Stimulated activated CD8-positive, alpha-beta memory T cell treated with anti-CD3 and anti-CD28 coated beads, Interleukin-15, amount 100 ng/mL, for 48 hours (primary cell): ENCODE results near the gene DLGAP4.

Experiments used
- DNase-seq, 2 donors: peaks; one replicate each; pipeline ENCODE4 v3.0.0-alpha.2; 2020; ENCODE audit warnings: low read depth in 2 of 2

Gene DLGAP4

DNA sequence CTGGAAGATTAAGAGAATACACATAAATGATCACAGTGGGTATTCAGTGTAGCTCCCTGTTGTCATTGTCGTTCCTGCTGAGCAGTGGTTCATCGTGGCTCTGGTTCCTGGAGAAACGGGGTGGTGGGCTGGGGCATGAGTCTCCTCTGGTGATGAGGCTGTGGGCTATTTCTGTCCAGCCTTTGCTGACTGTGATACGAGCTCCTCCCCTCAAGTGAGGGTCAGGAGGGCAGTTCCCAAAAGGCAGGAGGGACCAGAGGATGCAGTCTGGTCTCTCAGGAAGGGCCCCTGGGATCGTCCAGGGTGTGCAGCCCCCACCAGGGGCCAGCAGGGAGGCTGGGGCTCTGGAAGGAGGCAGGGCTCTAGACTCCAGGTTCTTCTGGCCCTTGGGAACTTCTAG, 31.1 kb upstream of the DLGAP4 start:
- DNase-seq: no peak

DNA sequence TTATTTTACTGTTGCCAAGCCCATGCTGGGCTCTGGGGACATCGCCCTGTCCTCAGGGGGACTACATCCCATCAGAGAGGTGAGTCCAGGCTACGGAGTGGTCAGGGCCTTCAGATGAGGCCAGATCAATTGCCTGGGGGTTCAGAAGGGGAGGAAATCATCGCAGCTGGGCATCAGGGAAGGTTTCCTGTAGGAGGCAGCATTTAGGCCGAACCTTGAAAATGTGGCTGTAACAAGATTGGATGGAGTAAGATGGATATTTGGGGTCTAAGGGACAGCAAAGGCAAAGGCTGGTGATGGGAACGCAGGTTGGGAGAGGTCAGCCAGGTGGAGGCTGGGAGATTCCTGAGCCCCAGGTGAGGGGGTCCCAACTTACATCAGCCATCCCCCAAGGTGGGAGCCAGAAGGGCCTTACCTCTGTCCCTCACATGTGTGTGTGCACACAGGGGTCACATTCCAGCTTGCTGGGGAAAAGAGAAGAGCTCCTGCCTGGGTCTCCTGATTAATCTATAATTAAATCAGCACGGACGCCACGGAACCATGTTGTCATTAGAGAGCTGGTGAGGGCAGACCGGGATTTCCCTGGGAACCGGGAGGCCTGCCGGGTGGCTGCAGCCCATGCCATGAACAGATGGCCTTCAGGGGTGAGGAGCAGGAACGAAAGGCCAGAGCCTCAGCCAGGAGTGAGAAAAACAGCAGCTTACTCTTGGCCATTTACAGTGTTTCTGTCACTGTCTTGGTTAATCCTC, 30.5 kb upstream of the DLGAP4 start:
- DNase-seq: no peak

DNA sequence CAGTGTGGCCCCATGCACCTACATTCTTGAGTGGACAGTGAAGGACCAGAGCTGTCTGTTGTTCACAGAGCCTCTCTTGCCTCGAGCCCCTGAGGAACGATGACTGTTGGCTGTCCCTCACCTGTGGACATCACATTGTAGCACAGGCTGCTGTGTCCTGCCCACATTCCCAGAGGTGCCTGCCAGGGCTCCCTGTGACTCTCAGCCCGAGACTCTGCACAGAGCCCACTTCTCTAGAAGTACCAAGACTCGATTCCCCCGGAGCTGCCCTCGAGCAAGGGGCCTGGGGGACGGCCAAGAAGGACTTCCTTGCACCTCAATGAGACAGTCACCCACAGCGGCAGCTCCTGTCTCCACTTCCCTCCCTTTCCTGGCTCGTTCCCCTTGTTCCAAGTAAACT, 28.6 kb upstream of the DLGAP4 start:
- DNase-seq: no peak

DNA sequence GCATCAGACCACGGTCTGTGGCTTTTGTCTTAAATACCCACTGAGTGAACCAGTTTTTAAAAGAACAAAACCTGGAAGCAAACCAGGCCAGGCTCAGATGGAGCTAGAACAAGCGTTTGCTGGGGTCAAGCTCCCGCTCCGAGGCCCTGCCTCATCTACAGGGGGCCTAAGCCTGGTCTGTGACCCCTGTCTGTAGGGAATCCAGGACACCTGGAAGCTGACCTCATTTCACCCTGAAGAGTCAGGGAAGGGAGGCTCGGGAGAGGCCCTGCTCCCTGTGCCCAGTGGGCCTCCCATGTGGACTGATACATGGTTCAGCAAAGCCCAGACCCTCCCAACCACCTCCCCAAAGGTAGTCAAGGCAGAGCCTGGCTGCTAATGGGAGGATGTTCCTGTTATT, 26.8 kb upstream of the DLGAP4 start:
- no peak for DNase-seq

DNA sequence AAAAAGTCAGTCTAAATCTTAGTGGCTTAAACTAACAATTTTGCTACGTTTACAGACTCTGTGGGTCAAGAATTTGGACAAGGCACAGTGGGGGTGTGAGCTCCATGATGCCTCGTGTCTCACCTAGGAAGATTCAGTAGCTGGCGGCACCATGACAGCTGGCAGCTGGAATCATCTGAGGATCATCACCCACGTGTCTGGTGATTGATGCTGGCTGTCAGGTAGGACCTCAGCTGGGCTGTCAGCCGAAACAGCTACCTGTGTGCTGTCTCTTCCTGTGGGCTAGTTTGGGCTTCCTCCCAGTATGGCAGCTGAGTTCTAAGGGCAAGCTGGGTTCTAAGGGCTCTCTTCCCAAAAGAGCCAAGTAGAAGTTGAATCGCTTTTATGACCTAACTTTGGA, 26.4 kb upstream of the DLGAP4 start:
- DNase-seq: no peak

DNA sequence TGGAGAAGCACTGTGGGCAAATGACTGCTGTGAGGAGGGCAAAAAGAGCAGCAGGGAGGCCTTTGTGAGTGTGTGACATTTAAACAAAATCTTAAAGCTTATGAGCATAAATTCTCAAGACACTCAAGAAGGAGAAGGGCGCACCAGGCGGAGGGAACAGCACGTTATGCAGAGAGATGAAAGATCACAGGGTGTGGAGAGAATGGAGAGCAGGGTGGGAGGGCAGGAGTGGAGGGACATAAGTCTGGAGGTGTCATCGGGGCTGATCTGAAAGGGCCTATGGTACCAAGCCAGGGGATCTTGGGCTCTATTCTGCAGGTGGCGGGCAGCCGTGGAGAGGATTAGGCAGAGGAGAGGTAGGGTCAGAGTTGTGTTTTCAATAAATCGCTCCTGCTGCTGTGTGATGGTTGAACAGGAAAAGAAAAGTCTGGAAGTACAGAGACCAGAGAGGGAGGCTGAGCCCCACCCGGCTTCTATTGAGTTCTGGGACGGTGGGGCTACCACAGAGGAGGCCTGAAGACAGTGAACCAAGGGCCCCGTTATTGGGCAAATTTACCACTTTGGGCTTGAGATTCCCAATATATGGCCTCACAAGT, 24.3 kb upstream of the DLGAP4 start:
- DNase-seq: no peak

DNA sequence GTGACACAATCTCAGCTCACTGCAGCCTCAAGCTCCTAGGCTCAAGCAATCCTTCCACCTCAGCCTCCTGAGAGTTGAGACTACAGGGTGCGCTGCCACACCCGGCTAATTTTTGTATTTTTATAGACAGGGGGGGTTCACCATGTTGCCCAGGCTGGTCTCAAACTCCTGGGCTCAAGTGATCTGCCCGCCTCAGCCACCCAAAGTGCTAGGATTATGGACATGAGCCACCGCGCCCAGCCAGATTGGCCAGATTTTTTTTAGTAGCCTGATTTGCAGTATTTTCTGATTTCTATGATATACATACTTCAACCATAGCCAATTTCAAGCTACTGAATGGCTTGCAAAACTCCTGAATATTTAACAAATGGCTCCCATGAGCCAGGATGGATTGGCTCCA, 21.4 kb upstream of the DLGAP4 start:
- no peak for DNase-seq

DNA sequence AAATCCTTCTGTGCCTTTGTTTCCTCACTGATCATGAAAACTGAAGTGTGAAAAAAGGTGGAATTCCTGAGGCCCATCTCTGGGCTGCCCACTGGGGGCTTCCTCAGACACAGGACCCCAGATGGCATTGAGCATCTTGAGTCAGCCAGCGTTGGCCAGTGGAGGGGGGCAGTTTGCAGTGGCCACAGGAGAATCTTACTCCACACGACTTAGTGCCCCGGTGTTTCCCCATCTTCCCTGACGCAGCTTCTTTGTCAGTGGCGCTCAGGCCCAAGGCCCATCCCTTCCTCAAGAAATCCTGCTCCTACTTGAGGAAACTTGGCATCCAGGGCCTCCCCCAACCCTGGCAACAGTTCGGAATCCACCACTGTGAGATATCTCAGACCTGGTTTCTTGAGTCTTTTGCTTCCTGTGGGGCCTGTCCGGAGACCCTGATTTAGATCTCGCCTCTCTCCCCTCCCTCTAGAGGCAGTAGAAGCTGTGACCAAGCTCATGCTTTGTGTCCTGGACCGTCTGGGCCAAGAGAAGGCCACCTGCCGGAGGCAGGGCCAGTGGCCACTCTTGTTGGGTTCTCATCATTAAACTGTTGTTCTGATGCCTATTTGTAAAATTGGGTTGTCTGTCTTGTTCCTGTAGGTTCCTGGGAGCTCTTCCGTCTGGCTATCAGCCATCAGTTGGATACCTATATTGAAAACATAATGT, 20.2 kb upstream of the DLGAP4 start:
- DNase-seq: no peak

DNA sequence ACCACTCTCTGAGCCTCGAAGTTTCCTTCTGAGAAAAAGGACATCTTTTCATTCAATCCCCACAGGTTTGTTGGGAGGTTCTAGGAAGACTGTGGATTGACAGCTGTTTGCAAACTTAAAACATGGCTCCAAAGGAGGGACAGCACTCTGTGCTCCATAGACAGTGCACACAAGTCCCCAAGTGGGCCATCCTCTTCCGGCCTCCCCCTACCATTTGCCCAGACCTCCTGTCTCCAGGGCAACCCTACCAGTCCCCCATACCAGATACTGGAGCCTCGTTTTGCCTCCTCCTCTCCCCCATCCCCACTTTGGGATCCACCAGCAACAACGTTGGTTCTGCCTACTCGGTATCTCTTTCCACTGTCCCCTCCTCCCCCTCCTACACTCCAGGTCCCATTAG, 8.5 kb upstream of the DLGAP4 start:
- no peak for DNase-seq

DNA sequence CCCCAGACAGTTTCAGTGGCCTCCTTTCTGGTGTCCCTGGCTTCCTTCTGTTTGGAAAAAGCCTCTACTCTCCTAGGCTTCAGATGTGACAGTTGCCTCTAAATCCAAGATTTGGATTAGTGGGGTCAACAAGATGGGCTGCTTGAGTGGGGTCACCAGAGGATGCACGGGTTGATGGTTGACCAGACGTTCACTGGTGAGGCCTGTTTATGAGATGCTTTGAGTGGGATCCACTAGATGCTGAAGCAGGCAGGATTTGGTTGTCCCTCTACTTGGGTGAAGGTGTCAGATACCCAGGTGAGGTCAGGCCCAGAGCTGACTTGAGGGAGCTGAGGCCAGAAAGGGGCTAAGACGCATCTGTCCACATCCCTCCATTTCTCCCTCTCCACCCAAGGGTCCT, 8.1 kb upstream of the DLGAP4 start:
- DNase-seq: no peak

DNA sequence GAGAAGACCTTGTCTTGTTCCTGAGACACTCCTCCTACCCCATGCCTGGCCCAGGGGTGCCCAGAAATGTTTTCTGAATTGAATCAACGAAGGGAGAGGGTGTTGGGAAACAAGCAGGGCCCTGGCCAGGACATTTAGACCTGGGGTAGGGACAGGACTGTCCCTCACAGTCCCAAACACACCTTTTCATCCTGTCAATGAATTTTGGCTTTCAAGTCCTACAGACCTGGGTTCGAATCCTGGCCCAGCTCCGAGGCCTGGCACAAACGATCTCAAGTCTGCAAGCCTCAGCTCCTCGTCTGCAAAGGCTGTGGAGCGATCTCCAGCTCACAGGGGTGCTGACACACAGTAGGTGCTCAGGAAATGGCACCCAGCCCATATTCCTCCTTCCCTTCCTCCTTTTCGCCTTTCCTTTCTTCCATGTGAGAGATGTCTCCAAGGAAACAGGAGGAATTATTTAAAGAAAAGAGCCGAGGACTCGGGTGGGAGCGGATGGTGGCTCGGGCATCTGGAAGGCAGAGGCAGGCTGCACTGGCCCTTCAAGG, 7.3 kb upstream of the DLGAP4 start:
- DNase-seq: no peak

DNA sequence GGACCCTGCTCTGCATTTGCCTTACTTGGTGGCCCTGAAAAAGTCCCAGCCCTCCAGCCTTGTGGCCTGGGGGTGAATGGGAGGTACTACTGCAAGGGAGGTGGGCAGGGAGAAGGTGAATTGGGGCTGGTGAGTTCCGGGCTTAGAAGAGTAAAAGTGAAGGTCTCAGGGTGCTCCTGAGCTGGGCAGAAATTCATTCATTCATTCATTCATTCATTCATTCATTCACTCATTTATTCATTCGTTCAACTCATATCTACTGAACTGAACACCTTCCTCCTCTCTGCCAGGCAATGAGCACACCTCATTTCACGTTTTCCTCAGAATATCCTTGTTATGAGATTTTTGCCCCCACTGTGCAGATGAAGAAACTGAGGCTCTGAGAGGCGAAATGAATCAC, 6.7 kb upstream of the DLGAP4 start:
- DNase-seq: no peak

DNA sequence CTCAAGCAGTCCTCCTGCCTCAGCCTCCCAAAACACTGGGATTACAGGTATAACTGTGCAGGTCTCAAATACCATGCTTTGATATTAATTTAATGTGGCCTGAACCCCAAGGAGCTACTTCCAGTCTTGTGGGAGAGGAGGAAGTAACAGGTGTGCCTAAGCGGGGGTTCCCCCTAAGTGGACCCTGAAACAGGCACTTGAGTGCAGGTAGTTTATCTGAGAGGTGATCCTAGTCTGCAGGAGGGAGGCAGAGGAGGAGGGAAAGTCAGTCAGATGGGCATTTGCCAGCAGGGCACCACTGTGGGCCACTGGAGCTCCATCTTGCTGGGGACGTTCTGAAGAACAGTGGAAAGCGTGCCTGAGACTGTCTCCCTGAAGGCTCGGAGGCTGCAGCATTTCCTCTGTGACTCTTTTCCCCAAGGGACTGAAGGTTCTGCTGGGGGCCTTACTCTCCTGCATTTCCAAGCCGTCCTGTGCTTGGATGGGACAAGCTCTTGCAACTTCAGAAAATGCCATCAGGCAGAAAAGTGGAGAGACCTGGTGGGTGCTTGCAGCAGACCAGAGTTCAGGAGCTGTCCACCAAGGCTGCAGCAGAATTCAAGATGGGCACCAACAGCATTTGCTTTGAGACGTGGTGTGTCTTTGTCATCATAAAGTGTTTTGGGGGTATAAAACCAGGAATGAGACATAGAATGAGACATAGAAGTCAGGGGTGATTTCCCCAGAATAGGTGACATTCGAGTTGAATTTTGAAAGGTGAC, 4.6 kb upstream of the DLGAP4 start:
- no peak for DNase-seq

DNA sequence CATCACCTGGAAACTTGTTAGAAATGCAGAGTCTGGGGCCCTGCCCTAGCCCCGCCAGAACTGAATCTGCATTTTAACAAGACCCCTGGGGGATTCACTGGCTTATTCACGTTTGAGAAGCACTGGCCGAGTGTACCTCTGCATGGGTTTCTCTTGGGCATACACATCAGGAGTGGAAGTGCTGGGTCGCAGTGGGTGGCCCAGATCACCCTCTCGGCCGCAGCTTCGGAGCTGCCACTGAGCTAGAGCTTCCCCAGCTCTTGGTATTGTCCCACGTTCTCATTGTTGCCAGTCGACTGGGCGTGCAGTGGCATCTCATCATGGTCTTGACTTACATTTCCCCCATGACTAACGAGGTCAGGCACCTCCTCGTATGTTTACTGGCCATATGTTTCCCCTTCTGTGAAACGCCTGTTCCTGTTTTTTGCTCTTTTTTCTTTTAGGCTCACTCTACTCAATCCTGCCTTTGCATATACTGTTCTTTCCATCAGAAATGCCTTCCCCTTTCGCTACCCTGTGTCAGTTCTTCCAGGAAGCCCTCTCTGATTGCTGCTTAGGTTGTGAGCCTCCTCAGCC, 3.0 kb upstream of the DLGAP4 start:
- DNase-seq: no peak

DNA sequence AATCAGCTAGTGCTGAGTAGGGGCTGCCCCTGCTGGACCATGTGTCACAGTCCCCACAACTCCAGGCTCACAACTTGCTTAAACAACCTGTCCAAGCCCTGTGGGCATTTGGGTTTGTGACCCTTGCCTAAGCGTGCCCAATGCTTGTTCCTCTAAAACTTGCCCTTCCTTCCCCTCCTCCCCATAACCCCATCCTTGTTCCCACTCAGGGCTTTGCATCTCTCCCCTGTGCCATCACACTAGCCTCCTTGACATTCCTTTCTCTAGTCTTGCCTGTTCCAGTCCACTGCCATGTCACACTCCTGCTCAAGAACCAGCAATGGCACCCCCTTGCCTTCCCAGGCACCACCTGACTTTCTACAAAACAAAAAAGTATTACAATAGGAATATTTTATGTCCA, 2.3 kb upstream of the DLGAP4 start:
- DNase-seq: no peak

DNA sequence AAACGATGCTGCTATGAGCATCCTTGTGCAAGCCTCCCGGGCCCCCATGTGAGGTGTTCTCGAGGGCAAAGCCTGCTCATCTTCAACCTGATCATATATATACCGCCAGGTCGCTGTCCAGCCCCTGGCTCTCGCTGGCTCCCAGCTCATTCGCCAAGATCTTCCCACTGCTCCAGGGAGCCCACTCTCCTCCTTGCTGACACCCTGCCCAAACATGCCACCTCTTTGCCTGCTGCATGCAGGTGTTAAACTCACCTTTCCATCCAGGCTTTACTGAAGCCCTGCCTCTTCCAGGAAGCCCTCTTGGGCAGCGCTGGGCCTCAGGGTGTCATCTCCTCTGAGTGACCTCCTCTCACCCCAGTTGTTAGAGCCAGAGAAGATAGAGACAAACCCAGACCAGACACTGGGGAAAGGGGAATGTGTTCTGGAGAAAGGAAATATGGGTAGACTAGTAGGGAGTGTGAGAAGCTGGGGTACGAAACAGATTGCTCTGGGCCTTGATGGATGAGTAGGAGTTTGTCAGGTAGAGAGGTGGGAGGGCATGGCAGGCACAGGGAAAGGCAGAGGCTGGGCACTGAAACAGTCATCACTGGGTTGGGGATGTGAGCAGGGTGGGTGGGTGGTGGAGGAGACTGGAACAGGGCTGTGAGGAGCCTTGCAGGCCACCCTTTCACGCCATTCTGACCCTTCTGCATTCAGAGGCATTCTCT, 1.2 kb upstream of the DLGAP4 start:
- no peak for DNase-seq

DNA sequence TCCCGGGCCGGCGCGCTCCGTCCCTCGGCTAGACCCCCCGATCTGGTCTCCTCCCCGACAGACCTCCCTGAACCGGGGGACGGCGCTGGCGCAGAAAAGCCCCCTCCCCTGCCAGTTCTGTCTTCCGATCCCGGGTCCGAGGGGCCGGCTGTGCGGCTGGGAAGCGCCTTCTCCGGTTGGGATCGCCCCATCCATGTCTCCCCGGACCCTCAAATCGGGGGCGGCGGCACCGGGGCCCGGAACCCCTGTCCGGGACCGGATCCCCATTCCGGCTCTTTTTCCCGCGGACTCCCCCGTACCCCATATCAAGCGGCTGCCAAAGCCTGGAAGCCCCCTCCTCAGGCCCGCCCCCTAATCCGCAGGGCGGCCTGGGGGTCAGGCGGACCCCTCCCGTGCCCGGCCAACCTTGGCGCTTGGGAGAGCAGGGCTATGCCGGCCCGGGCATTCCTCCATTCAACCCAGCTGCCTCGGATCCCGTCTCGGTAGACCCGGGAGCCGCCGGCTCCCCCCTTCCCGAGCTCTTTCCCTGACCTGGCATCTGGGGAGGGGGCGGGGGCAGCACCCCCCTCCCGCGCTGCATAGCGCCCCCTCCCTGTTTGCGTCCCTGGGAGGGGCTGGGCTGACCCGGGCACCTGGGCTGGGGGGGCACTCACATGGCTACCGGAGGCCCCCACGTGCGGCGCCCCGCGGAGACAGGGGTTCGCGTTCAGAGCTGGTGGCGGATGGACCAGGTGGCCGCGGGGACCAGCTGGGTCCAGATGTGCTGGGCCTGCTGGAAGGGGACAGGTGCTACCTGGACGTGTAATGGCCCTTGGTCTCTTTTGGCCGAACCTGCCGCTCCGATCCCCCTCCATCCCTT, 643 bp downstream of the DLGAP4 start:
- DNase-seq: no peak

DNA sequence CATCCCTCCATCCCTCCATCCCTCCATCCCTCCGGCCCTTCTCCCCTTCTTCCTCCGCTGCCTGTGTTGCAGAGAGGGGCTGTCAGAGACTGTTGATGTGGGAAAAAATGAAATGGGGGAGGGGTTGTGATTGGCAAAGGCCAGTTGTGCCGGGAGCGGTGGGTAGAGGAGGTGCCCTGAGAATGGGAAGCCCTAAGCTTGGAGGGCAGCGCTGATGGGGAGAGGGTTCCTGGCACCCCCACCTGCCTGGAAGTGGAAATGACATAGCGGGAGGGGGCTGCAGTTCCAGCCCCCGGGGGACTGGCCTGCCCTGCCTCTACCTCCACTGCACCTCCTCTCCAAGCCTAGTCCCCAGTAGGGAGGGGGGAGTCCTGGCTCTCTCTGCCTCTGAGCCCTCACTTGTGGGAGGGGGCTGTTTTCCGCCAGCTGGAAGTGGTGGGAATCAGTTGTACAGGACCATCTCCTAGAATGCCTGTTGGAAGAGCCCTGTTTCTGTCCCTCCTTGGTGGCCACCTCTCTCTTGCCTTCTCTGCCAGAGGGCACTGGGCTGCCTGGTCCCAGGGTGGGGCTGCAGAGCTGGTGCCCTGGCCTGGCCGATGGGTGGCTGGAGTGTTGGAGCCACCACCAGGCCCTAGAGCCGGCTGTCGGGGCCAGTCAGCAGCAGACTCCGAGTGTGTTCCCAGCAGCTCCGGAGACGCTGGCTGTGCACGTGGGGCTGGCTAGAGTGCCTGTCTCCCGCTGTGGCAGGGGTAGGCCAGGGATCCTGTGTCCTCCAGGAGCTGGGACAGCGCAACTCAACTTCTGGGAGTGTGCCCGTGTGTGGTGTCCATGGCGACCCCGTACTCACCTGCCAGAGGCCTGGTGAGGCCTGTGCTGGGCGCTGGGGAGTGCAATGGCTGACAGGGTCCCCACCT, 1.5 kb downstream of the DLGAP4 start:
- DNase-seq: no peak

DNA sequence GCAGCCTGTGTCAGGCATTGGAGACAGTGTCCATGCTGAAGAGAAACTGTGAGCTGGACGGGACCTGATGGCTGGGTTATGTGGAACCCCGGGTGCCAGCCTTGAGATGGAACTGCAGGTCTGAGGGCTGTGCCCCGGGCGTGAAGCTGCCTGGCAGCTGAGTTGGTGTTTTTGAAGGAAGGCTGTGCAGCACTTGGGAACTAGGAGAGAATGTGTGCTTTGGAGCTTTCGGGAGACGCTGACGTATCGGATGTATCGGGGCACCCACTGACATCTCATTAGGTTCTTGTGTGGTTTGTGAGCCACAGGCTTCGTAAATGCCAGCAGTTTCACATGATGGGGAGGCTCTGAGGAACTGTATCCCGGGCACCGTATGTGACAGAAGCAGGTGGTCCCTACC, 2.2 kb downstream of the DLGAP4 start:
- no peak for DNase-seq
